Effector memory CD8-positive, alpha-beta T cell (primary cell): ENCODE measurements around the gene ADCY4.

Experiments
- ATAC-seq: fragments of 150-1000 bp; cut with Tn5 transposase; replicated peaks from 2 replicates; pipeline ENCODE4 v1.10.0; 2021; ENCODE audit warnings: mild to moderate bottlenecking, moderate library complexity
- DNase-seq, 3 experiments: peaks; one replicate each; pipeline ENCODE4 v3.0.0; 2021
- H3K27ac Mint-ChIP-seq, 2 donors: one replicate each; pipeline ENCODE4 v1.8.0; 2022; ENCODE audit warnings: mild to moderate bottlenecking in 2 of 2, mixed read lengths in 2 of 2, moderate library complexity in 2 of 2
- H3K27me3 Mint-ChIP-seq, 2 donors: one replicate each; pipeline ENCODE4 v1.8.0; 2022; ENCODE audit warnings: mixed read lengths in 2 of 2
- H3K36me3 Mint-ChIP-seq: one replicate; pipeline ENCODE4 v1.8.0; 2022; ENCODE audit warnings: mild to moderate bottlenecking, moderate library complexity, mixed read lengths; ENCODE audit not compliant: insufficient read depth
- H3K4me1 Mint-ChIP-seq, 2 donors: one replicate each; pipeline ENCODE4 v1.8.0; 2022; ENCODE audit warnings: low read depth in 2 of 2, mixed read lengths in 2 of 2
- H3K4me3 Mint-ChIP-seq, 2 donors: one replicate each; pipeline ENCODE4 v1.8.0; 2022; ENCODE audit warnings: mild to moderate bottlenecking in 2 of 2, mixed read lengths in 2 of 2, moderate library complexity in 2 of 2
- H3K9me3 Mint-ChIP-seq, 2 donors: one replicate each; pipeline ENCODE4 v1.8.0; 2022; ENCODE audit warnings: mixed read lengths in 2 of 2

ADCY4 gene

GRCh38 chr14:24272467-24272866 is 62.4 kb downstream of the ADCY4 start:
- Mint-ChIP-seq H3K9me3 (no peaks in the 10 kb centered on the region), H3K27me3 (no peaks in the 10 kb centered on the region), H3K27ac (peak overlapping the region; percentile 80 to 94), H3K36me3 (peaks cover 23% of the 10 kb centered on the region), H3K4me1 (peaks cover 17 to 27% of the 10 kb centered on the region in 2 donors), H3K4me3 (peak overlapping the region; percentile 83 to 93)
- DNase-seq (no peak), ATAC-seq (no peak)

GRCh38 chr14:24271834-24272263 is 63.0 kb downstream of the ADCY4 start:
- Mint-ChIP-seq H3K36me3 (peaks cover 26% of the 10 kb centered on the region), H3K9me3 (no peaks in the 10 kb centered on the region), H3K4me1 (peaks cover 22 to 33% of the 10 kb centered on the region in 2 donors), H3K4me3 (peak overlapping the region; percentile 83 to 93), H3K27ac (peak overlapping the region; percentile 80 to 94), H3K27me3 (no peaks in the 10 kb centered on the region)
- ATAC-seq (no peak), DNase-seq (no peak)

DNA sequence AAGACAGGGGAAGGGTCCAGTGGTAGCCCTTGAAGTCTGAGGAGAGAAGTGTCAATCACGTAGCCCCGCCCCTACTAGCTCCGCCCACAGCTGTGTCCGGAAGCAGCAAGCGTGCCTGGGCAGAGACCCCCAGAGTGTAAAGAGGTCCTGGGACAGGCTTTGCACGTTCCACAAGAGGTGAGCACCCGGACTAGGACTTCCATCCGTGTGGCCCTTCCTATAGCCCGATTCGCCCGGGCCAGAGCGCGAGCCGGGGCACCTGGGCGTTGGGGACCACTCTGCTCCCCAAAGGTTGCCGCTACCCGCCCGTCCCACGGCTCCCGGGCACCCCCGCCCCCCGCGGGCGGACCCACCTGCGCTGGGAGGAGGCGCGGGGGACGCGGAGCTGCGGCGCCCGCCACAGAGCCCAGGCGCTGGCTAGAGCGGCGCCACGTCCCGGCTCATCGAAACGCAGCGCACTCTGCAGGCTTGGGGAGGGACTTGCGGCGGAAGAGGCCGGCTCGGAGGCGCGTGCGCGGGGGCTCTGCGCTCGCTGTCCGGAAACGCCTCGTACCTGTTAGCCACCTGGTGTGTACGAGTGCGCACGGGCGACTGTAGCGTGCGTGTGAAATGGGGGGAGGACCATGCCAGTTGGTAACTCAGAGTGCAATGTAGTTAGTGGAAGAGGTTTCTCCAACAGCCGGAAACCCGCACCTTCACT is 63.6 kb downstream of the ADCY4 start, which contains the start of gene RABGGTA:
Gene RABGGTA (minus strand): TSS at position 464 of the 700 bp plus-strand sequence. CDS start 482 bp downstream, outside the sequence.
- no peaks in the 10 kb centered on the region for H3K9me3 Mint-ChIP-seq
- peak; percentile 87 for ATAC-seq
- peaks cover 24 to 34% of the 10 kb centered on the region in 2 donors for H3K4me1 Mint-ChIP-seq
- H3K4me3 Mint-ChIP-seq: peak within 1 kb of the TSS; percentile 83 to 93
- H3K27me3 Mint-ChIP-seq: no peaks in the 10 kb centered on the region
- H3K36me3 Mint-ChIP-seq: peaks cover 31% of the 10 kb centered on the region
- peak within 1 kb of the TSS; percentile 80 to 94 for H3K27ac Mint-ChIP-seq
- peak; percentile 91 to 92 (median 92) for DNase-seq

GRCh38 chr14:24270537-24271133 is 64.2 kb downstream of the ADCY4 start:
- Mint-ChIP-seq H3K27me3 (no peaks in the 10 kb centered on the region), H3K4me1 (peaks cover 24 to 34% of the 10 kb centered on the region in 2 donors), H3K36me3 (peaks cover 34% of the 10 kb centered on the region), H3K9me3 (no peaks in the 10 kb centered on the region), H3K4me3 (peak overlapping the region; percentile 83 to 93), H3K27ac (peak overlapping the region; percentile 80 to 94)
- ATAC-seq (peak; percentile 2), DNase-seq (no peak)

DNA sequence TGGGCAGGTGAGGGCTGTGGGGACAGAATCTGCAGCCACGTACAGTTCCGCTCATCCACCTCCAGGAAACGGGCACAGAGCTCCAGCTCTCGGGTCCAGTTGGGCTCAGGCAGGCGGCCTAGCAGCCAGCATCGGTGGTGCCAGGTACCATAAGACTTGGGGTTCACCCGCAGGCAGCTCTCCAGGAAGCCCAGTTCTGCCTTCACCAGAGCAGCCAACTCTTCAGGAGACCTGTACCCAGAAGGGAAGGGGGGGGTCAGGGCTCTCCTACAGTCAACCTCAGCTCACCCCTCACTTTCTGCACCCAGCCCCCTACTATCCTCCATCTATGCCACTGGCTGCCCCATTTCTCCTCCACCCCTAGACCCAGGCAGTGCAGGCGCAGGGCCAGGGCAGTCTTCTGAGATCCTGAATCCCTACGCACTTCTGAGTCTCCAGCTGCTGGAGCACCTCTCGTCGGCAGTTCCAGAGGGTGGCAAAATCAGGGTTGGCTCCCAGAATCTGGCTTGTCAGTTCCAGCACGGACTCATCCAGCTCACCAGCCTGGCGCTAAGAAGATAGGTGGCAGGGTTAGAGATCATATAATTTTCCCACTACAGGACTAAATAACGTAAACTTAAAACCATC is 64.8 kb downstream of the ADCY4 start:
- no peak for DNase-seq
- no peaks in the 10 kb centered on the region for H3K9me3 Mint-ChIP-seq
- H3K36me3 Mint-ChIP-seq: peaks cover 34% of the 10 kb centered on the region
- no peak for ATAC-seq
- H3K27me3 Mint-ChIP-seq: no peaks in the 10 kb centered on the region
- H3K4me1 Mint-ChIP-seq: peaks cover 24 to 34% of the 10 kb centered on the region in 2 donors
- H3K4me3 Mint-ChIP-seq: peak overlapping the region; percentile 83 to 93
- H3K27ac Mint-ChIP-seq: peak overlapping the region in 1 of 2 donors; percentile 94

DNA sequence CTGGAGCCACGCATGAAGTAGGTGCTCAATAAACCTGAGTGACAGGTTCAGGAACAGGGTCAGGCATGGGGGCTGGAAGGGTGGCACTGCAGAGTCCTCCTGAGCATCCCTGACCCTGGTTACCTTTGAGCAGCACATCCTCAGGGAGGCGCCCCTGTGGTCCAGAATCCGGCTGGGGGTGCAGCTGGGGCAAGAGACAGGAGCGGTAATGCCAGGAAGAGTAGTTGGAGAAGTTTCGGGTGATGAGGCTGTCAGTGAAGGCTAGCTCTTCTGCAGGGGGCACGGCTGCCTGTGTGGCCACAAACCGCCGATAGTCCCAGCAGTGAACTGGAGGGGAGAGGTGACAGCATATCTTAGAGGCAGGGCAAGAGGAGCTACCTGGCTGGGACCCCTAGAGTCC is 65.5 kb downstream of the ADCY4 start:
- Mint-ChIP-seq H3K27me3 (no peaks in the 10 kb centered on the region), H3K27ac (no peak overlapping the region), H3K9me3 (no peaks in the 10 kb centered on the region), H3K36me3 (peaks cover 36% of the 10 kb centered on the region), H3K4me1 (peaks cover 24 to 34% of the 10 kb centered on the region in 2 donors), H3K4me3 (peak overlapping the region in 1 of 2 donors; percentile 18)
- no peak for DNase-seq
- no peak for ATAC-seq
